Measurements from ENCODE around the gene TEN1. TPM values are rescaled to one million over a fixed set of nuclear protein-coding genes. Genes with fewer than 3 reads are reported as not detected.

The TEN1 gene
- total RNA-seq, 1 donor from 2014 or later, result 27.1 TPM

- no peak for DNase-seq (ENCODE audit: extremely low read depth, low read depth, low spot score)
These were observed 26.5 kb downstream of the TEN1 start for GRCh38 chr17:76005263-76006149.

- no peak for DNase-seq (ENCODE audit: extremely low read depth, low read depth, low spot score)
These were observed 28.2 kb downstream of the TEN1 start for GRCh38 chr17:76007131-76007849.

- no peak for DNase-seq (ENCODE audit: extremely low read depth, low read depth, low spot score)
These were observed 28.8 kb downstream of the TEN1 start for GRCh38 chr17:76007850-76008165.

- no peak for DNase-seq (ENCODE audit: extremely low read depth, low read depth, low spot score)
These were observed 29.2 kb downstream of the TEN1 start for GRCh38 chr17:76008208-76008607.

GRCh38 chr17:76008630-76009425 lies 29.8 kb downstream of the TEN1 start:
- DNase-seq (ENCODE audit: extremely low read depth, low read depth, low spot score), result no peak

- no peak for DNase-seq (ENCODE audit: extremely low read depth, low read depth, low spot score)
These were observed 30.4 kb downstream of the TEN1 start for GRCh38 chr17:76009447-76009846.

- DNase-seq (ENCODE audit: extremely low read depth, low read depth, low spot score), result no peak
These were observed 31.1 kb downstream of the TEN1 start for GRCh38 chr17:76009969-76010661.

GRCh38 chr17:76011951-76012350 lies 32.9 kb downstream of the TEN1 start:
- no peak for DNase-seq (ENCODE audit: extremely low read depth, low read depth, low spot score)

GRCh38 chr17:76013377-76013932 lies 34.4 kb downstream of the TEN1 start:
- DNase-seq (ENCODE audit: extremely low read depth, low read depth, low spot score), result no peak

- DNase-seq (ENCODE audit: extremely low read depth, low read depth, low spot score), result no peak
These were observed 35.3 kb downstream of the TEN1 start for GRCh38 chr17:76014100-76014924.

- DNase-seq (ENCODE audit: extremely low read depth, low read depth, low spot score), result no peak
These were observed 35.9 kb downstream of the TEN1 start for GRCh38 chr17:76014925-76015261.

- DNase-seq (ENCODE audit: extremely low read depth, low read depth, low spot score), result no peak
These were observed 38.7 kb downstream of the TEN1 start for GRCh38 chr17:76017481-76018339.

- DNase-seq (ENCODE audit: extremely low read depth, low read depth, low spot score), result no peak
These were observed 39.3 kb downstream of the TEN1 start for GRCh38 chr17:76018340-76018680.

- DNase-seq (ENCODE audit: extremely low read depth, low read depth, low spot score), result no peak
These were observed 39.8 kb downstream of the TEN1 start for GRCh38 chr17:76018801-76019200.

GRCh38 chr17:76019833-76020467 lies 40.9 kb downstream of the TEN1 start:
- DNase-seq (ENCODE audit: extremely low read depth, low read depth, low spot score), result no peak

- DNase-seq (ENCODE audit: extremely low read depth, low read depth, low spot score), result no peak
These were observed 43.2 kb downstream of the TEN1 start for GRCh38 chr17:76022285-76022684.

GRCh38 chr17:76022973-76023899 lies 44.2 kb downstream of the TEN1 start:
- DNase-seq (ENCODE audit: extremely low read depth, low read depth, low spot score), result no peak

Measured in glomerular endothelial cell (primary cell).